ENCODE data around the gene HIRA. TPM values are rescaled to one million over a fixed set of nuclear protein-coding genes. Genes with fewer than 3 reads are reported as not detected.

The HIRA gene
- total and polyA plus RNA-seq, 9 of the 15 experiments (the other 6 are each of a cell fraction or from before 2014, with no cell fraction given): 0.96 to 132 (median 58.4) TPM

GRCh38 chr22:19422440-19423301, 8.9 kb downstream of the HIRA start:
- DNase-seq (ENCODE audit: extremely low read depth in 1 of 4, low spot score in 3 of 4) (no peak), ATAC-seq (peak; percentile 14), FAIRE-seq (no peak)
- H3K27me3 ChIP-seq (ENCODE audit: control insufficient read depth in 2 of 2, insufficient read depth in 2 of 2, low read length in 2 of 2): no peaks in the 10 kb centered on the region
- no peak overlapping the region for H2AFZ ChIP-seq (ENCODE audit: low read depth, low read length)
- CTCF ChIA-PET (ENCODE audit: low intra/inter-chr PET ratio): no interaction called here
- peak overlapping the region; percentile 6; the same call in 1 of the 2 replicates for H3K4me2 ChIP-seq (ENCODE audit: insufficient read depth, low read length)
- H3K9me3 ChIP-seq (replicated peaks; ENCODE audit: control insufficient read depth, insufficient read depth, low read depth, low read length): no peaks in the 10 kb centered on the region
- H3K4me3 ChIP-seq: no peak overlapping the region
- H4K20me1 ChIP-seq (replicated peaks; ENCODE audit: control insufficient read depth, insufficient read depth, low read length): peaks cover 77% of the 10 kb centered on the region
- in situ Hi-C loops (cut with MboI): no loop called here
- H3K4me1 ChIP-seq (replicated peaks in 1 of 2; ENCODE audit: control insufficient read depth in 2 of 2, insufficient read depth in 2 of 2, low read length in 2 of 2): peaks cover 44 to 54% of the 10 kb centered on the region in 2 experiments
- 76% methylated on average over 11 of the region's 11 CpGs for WGBS (ENCODE audit: insufficient coverage, low coverage, missing lambda C conversion rate)
- no TSS peak for BruUV-seq (replicated peaks)
- peaks cover 44% of the 10 kb centered on the region for H3K36me3 ChIP-seq (ENCODE audit: control insufficient read depth, insufficient read depth, low read length)
- POLR2A ChIA-PET: interaction anchor here (0.5 to 10.1 kb wide), 18 partner anchors 9 to 1641 kb away, joined by 3 to 212 read pairs (median 4); partner anchors contain the start of genes C22orf39, CDC45, CLTCL1 and HIRA
- peak overlapping the region; percentile 9; the same call in 2 of the 3 replicates for H3K27ac ChIP-seq (ENCODE audit: extremely low read depth, low read depth, low read length)
- H3K79me2 ChIP-seq (ENCODE audit: control insufficient read depth, insufficient read depth, low read length): peaks cover 100% of the 10 kb centered on the region
- peaks cover 24% of the 10 kb centered on the region for H3K9me1 ChIP-seq (ENCODE audit: control insufficient read depth, insufficient read depth, low read length)
- intact Hi-C loops (cut with micrococcal nuclease): no loop called here
- H3K9ac ChIP-seq (ENCODE audit: insufficient read depth in 1 of 2, low read depth in 2 of 2, low read length in 2 of 2): peak overlapping the region in 1 of 2 experiments; percentile 57; a peak in 2 of 4 replicates
- TF ChIP-seq POLR2B (IDR thresholded peaks at IDR 0.05; ENCODE audit: low read depth, partially characterized antibody) (no peak), ESRRB (CRISPR knock-in tag; IDR thresholded peaks at IDR 0.05; ENCODE audit: borderline replicate concordance) (no peak), HDAC3 (IDR thresholded peaks at IDR 0.05; ENCODE audit: borderline replicate concordance, partially characterized antibody) (no peak), CHCHD3 (CRISPR knock-in tag; IDR thresholded peaks at IDR 0.05) (peak; percentile 52; the same call in 1 of the 2 replicates), STAT6 (CRISPR knock-in tag; IDR thresholded peaks at IDR 0.05) (0 out of 2 replicates have a peak, but pooled peaks have one; percentile 38), JUND (IDR thresholded peaks at IDR 0.05; ENCODE audit: borderline replicate concordance, low read depth, low read length) (no peak), JUND (tag; IDR thresholded peaks at IDR 0.05; ENCODE audit: borderline replicate concordance, low read depth, low read length) (no peak), CREB1 (IDR thresholded peaks at IDR 0.05) (0 out of 2 replicates have a peak, but pooled peaks have one; percentile 9), CREB1 (CRISPR knock-in tag; IDR thresholded peaks at IDR 0.05) (no peak), FOXP4 (CRISPR knock-in tag; IDR thresholded peaks at IDR 0.05; ENCODE audit: borderline replicate concordance) (no peak), BRF1 (IDR thresholded peaks at IDR 0.05; ENCODE audit: borderline replicate concordance, extremely low read depth, insufficient read length) (no peak), NFYB (IDR thresholded peaks at IDR 0.05; ENCODE audit: extremely low read depth, insufficient read length) (no peak), MXD1 (CRISPR knock-in tag; IDR thresholded peaks at IDR 0.05; ENCODE audit: borderline replicate concordance, poor library complexity, severe bottlenecking) (peak; percentile 36), RFX7 (CRISPR knock-in tag; IDR thresholded peaks at IDR 0.05) (no peak), ZNF133 (CRISPR knock-in tag; IDR thresholded peaks at IDR 0.05) (no peak)
